GM21381 (cell line): ENCODE measurements around the gene UGT1A7.

ENCODE experiments used
- ATAC-seq: cut with Tn5 transposase; IDR thresholded peaks from one replicate; pipeline ENCODE4 v1.9.1; 2021; ENCODE audit warnings: mild to moderate bottlenecking, moderate library complexity; ENCODE audit not compliant: unreplicated experiment

UGT1A7 gene

DNA sequence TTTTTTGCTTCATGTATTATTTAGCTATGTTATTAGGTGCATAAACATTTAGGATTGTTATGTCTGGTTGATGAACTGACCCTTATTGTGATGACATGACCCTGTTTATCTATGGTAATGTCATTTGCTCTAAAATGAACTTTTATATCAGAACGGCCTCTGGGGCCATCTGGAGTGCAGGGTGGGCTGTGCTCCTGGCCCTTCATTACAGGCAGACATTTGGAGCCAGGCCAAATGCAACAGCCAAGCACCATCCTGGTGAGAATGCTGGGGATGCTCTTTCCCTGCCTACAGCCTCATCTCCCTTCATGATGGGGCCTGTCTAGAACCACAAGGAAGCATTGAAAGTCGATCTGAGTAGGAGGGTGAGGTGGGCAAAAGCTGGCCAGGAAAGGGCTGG lies 134.6 kb downstream of the UGT1A7 start:
- ATAC-seq: no peak

DNA sequence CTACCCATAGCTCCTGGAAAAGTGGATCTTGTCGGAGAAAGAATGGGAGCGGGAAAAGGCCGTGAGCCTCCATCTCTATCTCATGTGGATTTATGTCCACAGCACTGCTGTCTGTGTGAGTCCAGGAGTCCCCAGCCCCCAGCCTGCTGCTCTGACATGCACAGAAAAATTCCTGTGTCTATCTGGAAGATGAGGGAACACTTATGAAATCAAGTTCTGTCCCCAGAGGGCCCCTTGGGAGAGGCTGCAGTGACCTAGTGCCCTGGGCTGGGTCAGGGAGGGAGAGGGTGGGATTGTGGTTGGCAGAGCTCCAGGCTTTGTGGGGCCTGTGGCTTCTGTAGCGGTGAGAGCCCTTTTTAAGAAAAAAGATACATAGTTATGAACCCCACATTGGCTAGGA lies 135.1 kb downstream of the UGT1A7 start:
- ATAC-seq: no peak

DNA sequence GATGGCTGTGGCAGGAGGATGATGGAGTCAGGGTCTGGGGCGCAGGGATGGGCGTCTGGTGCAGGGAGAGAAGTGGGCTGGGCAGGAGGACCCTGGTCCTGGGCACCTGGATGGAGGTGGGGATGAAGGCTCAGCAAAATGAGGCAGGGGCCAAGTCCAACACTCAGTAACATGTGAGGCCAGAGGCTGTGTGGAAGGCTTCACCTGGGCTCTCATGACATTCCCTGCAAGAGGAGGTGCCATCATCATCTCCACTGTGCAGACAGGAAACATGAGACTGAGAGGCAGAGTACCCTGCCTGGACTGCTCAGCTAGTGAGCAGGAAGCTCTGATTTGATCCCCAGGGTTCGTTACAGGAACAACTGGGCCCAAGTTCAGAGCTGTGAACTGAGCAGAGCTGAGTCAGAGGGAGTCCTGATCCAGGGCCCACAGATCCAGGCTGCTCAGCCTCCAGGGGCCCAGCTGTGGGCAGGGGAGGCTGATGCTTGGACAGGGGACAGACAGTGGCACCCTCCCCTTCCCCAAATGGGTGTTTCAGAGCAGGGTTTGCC lies 135.7 kb downstream of the UGT1A7 start:
- ATAC-seq: no peak

GRCh38 chr2:233817995-233818638 lies 136.4 kb downstream of the UGT1A7 start:
- no peak for ATAC-seq

DNA sequence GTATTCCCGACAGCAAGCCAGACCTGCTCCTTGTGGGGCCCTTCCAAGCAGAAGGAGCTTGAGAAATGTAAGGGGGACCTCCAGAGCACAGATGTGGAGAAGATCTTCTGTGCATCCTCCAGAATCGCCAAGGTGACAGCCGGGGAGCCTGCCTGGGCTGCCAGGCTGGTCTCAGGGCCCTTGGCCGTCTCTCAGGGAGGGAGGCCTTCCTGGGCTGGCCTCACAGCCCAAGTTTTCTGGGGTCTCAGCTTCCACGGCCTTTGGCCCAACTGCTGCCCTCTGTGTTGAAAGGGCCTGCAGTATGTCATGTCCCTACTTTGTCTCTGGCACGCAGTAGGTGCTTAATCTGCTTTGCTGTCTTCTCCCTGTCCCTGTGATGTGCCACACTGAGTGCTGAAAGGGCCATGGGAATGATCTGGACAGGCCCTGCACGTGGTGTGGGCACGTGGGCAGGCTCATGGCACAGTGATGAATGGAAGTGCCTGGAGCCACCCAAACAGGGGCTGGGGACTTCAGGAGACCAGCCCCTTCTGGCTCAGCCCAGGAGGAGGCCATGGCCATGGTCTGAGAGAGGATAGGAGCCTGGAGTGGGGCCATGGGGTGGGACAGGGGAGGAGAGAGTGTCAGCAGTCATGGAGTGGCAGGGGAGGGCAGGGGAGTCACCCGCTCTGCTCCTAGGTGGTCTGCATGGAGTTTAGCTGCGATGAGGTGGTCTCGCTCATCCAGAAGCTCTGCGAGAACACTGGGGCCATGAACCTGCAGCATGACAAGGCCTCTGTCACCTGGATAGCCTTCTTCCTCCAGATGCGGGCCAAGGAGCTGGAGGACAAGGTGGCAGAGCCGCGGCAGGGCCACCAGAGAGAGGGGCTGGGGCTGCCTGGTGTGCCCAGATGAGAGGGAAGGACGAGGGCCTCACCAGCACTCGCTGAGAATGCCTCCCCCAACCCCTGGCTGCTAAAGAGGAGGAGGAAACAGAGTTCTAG lies 137.2 kb downstream of the UGT1A7 start:
- no peak for ATAC-seq

DNA sequence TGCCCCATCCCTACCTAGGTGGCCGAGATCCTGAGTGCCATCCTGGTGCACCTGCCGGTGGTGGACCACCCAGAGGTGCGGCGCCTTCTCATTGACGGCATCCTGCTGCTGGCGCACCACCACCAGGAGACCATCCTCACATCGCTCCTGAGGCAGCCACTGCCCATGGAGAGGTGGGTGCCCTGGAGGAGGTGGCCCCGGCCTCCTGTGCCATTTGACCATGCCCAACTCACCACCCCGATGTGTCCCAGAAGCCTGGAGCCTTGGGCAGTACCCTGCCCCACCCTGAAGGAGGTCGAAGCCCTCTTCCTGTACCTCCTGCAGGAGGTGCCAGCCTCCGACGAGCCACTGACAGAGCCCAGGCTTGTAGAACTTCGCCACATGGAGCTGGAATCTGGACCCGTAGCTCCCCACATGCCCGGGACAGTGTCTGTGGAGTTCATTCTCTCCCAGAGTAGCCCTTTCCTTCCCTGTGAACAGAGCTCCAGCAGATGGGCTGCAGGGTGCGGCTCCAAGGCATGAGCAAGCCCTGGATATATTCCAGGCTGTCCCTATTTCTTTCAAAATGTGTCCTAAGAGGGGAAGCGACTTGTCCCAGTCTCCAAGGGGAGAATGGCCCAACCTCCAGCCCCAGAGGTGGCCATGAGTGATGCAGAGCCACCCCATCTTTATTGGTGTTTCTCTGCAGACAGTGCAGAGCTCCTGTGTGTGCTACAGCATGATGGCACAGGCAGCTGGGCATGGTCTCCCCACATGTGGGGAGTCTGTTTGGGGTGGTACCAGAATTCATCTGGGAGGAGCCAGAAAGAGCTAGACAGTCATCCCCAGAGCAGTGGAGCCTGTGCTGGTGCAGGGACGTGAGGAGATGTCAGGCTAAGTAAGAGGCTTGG lies 138.4 kb downstream of the UGT1A7 start:
- no peak for ATAC-seq

- no peak for ATAC-seq
Measured at GRCh38 chr2:233820774-233821105, 139.0 kb downstream of the UGT1A7 start.

GRCh38 chr2:233821196-233821595 lies 139.5 kb downstream of the UGT1A7 start:
- ATAC-seq: no peak

GRCh38 chr2:233821709-233822100 lies 140.0 kb downstream of the UGT1A7 start:
- no peak for ATAC-seq

DNA sequence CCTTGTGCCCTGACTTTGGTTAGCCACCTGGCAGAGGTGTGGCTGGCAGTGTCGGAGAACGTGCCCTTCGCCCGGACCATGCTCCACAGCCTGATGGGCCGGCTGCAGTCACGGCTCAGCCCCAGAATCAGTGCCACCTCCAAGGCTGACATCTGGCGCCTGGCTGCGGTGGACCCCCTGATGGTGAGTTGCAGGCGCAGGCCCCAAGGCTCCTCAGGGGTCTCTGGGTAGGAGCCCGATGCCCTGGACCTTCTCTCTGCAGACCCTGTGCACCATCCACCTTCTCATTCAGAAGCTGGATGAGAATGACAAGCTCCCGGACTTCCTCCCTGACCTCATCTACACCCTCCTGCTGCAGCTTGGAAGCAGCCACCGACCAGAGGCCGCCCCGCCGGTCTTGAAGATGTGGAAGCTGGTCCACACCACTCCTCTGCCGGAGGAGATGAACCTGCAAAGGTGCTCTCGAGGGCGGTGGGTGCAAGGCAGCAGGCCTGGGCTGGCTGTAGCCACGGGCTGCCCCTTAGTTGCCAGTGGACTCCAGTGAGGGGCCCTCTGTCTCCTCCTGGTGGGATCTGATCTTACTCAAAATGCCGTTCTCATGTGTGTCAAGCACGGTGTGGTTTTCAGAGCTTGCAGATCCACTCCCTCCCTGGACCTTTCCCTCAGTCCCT lies 140.5 kb downstream of the UGT1A7 start:
- no peak for ATAC-seq
